IPS-NIHi7 (cell line): Measurements from ENCODE around the gene MADD.
"Not testable (repeated sequence)": the region's sequence is repeated elsewhere in the genome, so short reads cannot be mapped to it uniquely, and the experiment has no call there.

Experiments
- DNase-seq: peaks from one replicate; pipeline ENCODE4 v3.0.0; 2012; ENCODE audit warnings: mixed read lengths; ENCODE audit errors: extremely low spot score

The MADD gene

GRCh38 chr11:47318166-47318565 is 48.2 kb downstream of the MADD start:
- no peak for DNase-seq

GRCh38 chr11:47324520-47324919 is 54.6 kb downstream of the MADD start:
- DNase-seq: no peak

GRCh38 chr11:47325271-47326041 is 55.5 kb downstream of the MADD start:
- no peak for DNase-seq

DNA sequence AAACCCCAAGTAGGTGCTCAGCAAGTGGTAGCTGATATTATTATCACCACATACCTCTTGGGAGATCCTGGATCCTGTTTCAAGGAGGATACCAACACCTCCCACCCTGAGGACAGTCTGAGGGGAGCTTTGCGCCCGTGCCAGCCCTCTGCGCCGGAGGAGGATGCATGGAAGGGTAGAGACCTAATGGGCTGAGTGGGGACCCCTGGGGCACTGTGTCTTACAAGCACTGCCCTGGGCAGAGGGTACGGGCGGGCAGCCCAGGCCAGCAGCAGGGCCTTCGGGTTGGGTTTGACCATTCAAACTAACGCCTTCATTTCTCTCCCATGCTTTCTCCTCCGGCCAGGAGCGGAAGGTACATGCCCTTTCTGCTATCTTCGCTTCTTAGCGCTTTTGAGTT is 56.3 kb downstream of the MADD start:
- DNase-seq: no peak

- no peak for DNase-seq
Observed at GRCh38 chr11:47327025-47327424, 57.1 kb downstream of the MADD start.

DNA sequence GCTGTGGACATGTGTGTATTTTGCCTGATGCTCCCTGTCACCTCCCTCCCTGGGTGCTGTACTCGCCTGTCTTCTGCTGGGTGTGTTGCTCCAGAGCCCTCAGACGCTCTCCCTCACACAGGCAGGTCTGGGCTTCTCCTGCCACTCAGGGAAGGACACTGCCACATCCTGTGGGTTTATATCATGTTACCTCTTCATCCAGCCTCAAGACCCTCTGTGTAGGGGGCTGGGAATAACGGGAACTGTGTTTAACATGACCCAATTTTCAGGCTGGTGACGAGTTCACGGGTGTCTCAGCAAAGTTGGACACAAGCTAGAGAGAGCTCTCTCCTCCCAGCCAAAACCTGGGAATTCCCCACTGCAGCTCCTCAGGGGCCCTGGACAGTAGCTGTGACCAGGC is 58.0 kb downstream of the MADD start:
- no peak for DNase-seq

GRCh38 chr11:47328449-47329390 is 58.8 kb downstream of the MADD start:
- no peak for DNase-seq

- DNase-seq: no peak
Observed at GRCh38 chr11:47329431-47329986, 59.6 kb downstream of the MADD start.

DNA sequence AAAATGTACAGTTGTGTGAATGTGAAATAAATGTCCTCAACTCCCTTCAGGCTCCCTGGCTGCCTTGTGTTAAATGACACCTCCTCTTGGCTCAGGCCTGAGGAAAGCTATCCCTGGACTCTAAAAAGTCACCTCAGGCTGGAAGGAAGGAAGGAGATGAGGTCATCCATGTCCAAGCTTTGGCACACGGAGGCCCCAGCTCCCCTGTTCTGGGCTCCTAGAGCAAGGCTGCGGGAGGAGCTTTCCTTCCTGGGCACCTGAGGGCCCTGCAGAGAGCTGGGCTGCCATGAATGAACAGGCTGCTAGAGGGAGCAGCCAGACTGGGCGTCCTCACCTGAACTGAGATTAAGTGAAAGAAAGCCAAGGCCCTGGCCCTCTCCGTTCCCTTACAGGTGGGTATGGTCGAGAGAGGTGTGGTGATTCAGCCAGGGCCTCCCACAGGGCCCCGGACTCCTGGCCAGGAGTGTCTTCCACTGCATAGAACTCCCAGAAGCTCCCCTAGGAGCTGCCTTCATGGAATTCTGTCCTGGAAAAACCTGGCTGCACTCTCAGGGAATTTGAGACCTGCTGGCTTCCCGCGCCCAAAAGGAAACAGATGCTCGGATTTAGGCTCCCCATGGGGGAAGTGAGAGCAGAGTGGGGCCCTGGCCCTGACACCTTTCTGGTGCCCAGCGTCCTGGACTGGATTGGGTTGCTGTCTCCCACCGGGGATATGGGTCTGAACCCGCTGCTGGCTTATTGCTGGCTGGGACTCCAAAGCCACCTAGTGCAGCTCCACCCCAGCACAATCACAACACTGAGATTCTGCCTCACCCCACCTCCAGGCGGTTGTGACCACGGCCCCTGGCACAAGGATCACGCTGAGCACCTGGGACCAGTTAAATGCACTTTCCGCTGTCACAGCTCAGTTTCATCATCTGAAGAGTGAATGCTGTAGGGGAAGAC is 60.3 kb downstream of the MADD start:
- DNase-seq: peak; percentile 51

DNA sequence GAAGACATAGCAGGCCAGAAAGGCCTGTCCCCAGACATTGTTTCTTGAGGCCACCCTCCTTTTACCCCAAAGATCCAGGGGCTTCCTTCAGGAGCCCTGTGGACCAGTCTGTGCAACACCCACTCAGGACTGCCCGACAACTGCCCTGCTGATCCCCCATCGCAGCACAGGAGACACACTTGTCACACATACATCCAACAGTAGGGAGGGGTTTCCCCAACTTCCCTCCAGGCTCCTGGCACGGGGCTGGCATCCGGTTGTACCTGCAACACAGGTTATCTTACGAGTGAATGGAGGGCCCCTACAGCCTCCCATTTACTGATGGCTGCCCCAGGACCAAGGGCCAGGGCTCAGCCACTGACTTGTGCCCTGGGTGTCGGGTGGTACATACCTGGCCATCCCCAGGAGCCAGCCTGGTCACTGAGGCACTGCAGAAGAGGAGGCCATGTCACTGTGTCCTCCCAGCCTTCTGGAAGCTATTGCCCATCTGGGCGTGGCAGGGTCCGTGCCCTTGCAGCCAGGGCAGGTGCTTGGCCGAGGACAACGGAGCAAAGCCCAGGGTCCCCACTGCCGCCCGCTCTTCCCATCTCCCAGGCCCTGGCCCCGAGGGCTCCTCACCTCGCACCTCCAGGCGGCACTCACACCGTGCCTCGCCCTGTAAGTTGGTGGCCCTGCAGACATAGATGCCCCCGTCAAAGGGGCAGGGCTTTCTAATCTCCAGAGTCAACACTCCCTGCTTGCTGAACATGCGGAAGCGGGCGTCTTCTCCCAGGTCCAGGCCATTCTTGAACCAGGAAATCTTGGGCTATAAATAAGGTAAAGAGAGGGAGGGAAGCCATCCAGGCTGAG is 61.7 kb downstream of the MADD start:
- DNase-seq: no peak

DNA sequence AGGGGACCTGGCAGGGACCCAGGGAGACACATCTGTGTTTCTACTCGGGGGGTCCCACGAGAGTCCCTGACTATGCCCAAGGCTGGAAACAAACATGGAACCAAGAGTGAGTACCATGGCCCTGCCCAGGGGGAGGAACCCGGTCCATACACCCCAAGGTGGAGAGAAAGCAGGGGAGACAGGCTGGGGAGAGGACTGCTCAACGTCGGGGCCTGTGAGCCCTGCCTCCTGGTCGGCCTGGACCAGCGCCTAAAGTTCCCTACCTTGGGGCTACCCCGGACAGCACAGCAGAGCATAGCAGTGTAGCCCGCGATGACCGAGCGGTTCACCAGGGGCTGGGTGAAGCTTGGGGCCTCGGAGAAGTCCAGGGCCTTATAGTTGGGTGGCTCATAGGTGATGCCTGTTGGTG is 62.4 kb downstream of the MADD start:
- no peak for DNase-seq

- DNase-seq: no peak
Observed at GRCh38 chr11:47332791-47333525, 63.0 kb downstream of the MADD start.

GRCh38 chr11:47333526-47333845 is 63.6 kb downstream of the MADD start:
- DNase-seq: no peak

GRCh38 chr11:47333886-47334443 is 64.0 kb downstream of the MADD start:
- DNase-seq: no peak

DNA sequence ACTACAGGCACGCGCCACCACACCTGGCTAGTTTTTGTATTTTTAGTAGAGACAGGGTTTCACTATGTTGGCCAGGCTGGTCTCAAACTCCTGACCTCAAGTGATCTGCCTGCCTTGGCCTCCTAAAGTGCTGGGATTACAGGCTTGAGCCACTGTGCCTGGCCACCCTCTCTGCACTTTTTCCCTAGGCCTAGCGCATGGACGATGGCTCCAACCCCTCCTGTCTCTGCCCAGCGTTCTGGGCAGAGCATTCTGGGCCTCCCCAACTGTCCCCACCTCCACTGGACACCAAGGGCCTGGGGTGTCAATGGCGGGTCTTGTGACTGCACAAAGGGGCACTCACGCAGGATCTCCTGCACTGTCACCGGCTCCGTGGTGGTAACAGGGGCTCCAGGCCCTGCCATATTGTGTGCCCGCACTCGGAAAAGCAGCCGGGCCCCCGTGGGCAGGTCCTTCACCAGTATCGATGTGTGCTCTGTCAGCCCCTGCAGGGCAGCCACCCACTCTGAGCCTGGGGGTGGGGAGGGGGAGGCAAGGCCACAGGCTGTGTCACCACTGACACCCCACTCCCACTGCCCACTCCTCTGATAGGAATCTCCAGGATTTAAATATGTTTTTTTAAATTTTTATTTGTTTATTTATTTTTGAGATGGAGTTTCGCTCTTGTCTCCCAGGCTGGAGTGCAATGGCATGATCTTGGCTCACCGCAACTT is 64.9 kb downstream of the MADD start:
- not testable (repeated sequence) for DNase-seq

- DNase-seq: no peak
Observed at GRCh38 chr11:47335733-47336132, 65.8 kb downstream of the MADD start.

- no peak for DNase-seq
Observed at GRCh38 chr11:47336595-47336994, 66.7 kb downstream of the MADD start.

- DNase-seq: no peak
Observed at GRCh38 chr11:47337229-47337924, 67.4 kb downstream of the MADD start.
